HG02763 (cell line): Measurements from ENCODE around the gene INPP5K.
"Not testable (repeated sequence)": the region's sequence is repeated elsewhere in the genome, so short reads cannot be mapped to it uniquely, and the experiment has no call there.

ENCODE experiments used
- ATAC-seq: cut with Tn5 transposase; IDR thresholded peaks from one replicate; pipeline ENCODE4 v1.9.1; 2021; ENCODE audit warnings: mild to moderate bottlenecking, moderate library complexity; ENCODE audit not compliant: unreplicated experiment

The INPP5K gene

GRCh38 chr17:1516388-1517161 is at the start of gene INPP5K:
TSS of gene INPP5K (minus strand) at chr17:1516612. CDS start at chr17:1516499, 113 bp downstream.
- ATAC-seq, result peak; percentile 93

GRCh38 chr17:1565877-1566276 is 49.5 kb upstream of the INPP5K start:
- ATAC-seq, result no peak

GRCh38 chr17:1563786-1564613 is 47.6 kb upstream of the INPP5K start:
- ATAC-seq, result no peak

GRCh38 chr17:1563471-1563785 is 47.0 kb upstream of the INPP5K start:
- ATAC-seq, result not testable (repeated sequence)

GRCh38 chr17:1562176-1562643 is 45.8 kb upstream of the INPP5K start:
- ATAC-seq, result peak; percentile 26

- peak; percentile 12 for ATAC-seq
These were observed 45.2 kb upstream of the INPP5K start for GRCh38 chr17:1561420-1562175.

- ATAC-seq, result no peak
These were observed 44.5 kb upstream of the INPP5K start for GRCh38 chr17:1560858-1561355.

GRCh38 chr17:1560101-1560857 is 43.9 kb upstream of the INPP5K start:
- no peak for ATAC-seq

GRCh38 chr17:1559047-1560043 is 42.9 kb upstream of the INPP5K start:
- ATAC-seq, result no peak

GRCh38 chr17:1558401-1558800 is 42.0 kb upstream of the INPP5K start:
- no peak for ATAC-seq

- no peak for ATAC-seq
These were observed 41.1 kb upstream of the INPP5K start for GRCh38 chr17:1557355-1558095.

- ATAC-seq, result no peak
These were observed 39.4 kb upstream of the INPP5K start for GRCh38 chr17:1555651-1556471.

- ATAC-seq, result no peak
These were observed 38.5 kb upstream of the INPP5K start for GRCh38 chr17:1554751-1555540.

- ATAC-seq, result no peak
These were observed 37.2 kb upstream of the INPP5K start for GRCh38 chr17:1553354-1554266.

- no peak for ATAC-seq
These were observed 36.5 kb upstream of the INPP5K start for GRCh38 chr17:1552932-1553331.

GRCh38 chr17:1551741-1552140 is 35.3 kb upstream of the INPP5K start:
- ATAC-seq, result no peak
